Mesodermal cell (in vitro differentiated cells): ENCODE measurements around the gene DUSP23.

ENCODE experiments used
- H3K27ac ChIP-seq: 2 replicates; pipeline ENCODE4 v1.7.0; 2013; ENCODE audit warnings: mild to moderate bottlenecking, low read depth, low read length, moderate library complexity; ENCODE audit not compliant: severe bottlenecking
- H3K36me3 ChIP-seq: 2 replicates; pipeline ENCODE4 v1.7.1; 2013; ENCODE audit warnings: mild to moderate bottlenecking, low read length, moderate library complexity; ENCODE audit not compliant: control insufficient read depth, insufficient read depth
- H3K4me1 ChIP-seq: one replicate; pipeline ENCODE4 v1.7.1; 2013; ENCODE audit warnings: mild to moderate bottlenecking, low read length; ENCODE audit not compliant: insufficient read depth, control insufficient read depth, poor library complexity, severe bottlenecking
- H3K4me3 ChIP-seq: 2 replicates; pipeline ENCODE4 v1.7.0; 2013; ENCODE audit warnings: low read length, control low read depth, mild to moderate bottlenecking; ENCODE audit not compliant: insufficient read depth, poor library complexity, severe bottlenecking; ENCODE audit errors: extremely low read depth
- H3K9me3 ChIP-seq: 2 replicates; pipeline ENCODE4 v1.7.1; 2013; ENCODE audit warnings: mild to moderate bottlenecking, low read length, moderate library complexity; ENCODE audit not compliant: control insufficient read depth
- whole genome bisulfite sequencing, 2 experiments: methylation state at CpG; one replicate each; pipeline ENCODE4 v1.1.5; 2013; ENCODE audit warnings: missing lambda C conversion rate in 2 of 2; ENCODE audit not compliant: insufficient coverage in 2 of 2; 5-methylcytosine and 5-hydroxymethylcytosine counted together

DUSP23 gene

GRCh38 chr1:159803956-159804689, 23.4 kb downstream of the DUSP23 start:
- Histone ChIP-seq H3K36me3 (no peaks in the 10 kb centered on the region), H3K27ac (no peak overlapping the region), H3K4me3 (no peak overlapping the region), H3K4me1 (no peaks in the 10 kb centered on the region), H3K9me3 (no peaks in the 10 kb centered on the region)
- 89 to 93% methylated on average over 4 to 5 of the region's 7 CpGs for WGBS, 2 experiments

- WGBS, 2 experiments = 100% methylated on average over 1 of the region's 2 CpGs
- H3K4me3 ChIP-seq = no peak overlapping the region
- H3K4me1 ChIP-seq = no peaks in the 10 kb centered on the region
- H3K36me3 ChIP-seq = no peaks in the 10 kb centered on the region
- no peak overlapping the region for H3K27ac ChIP-seq
- no peaks in the 10 kb centered on the region for H3K9me3 ChIP-seq
Observed at GRCh38 chr1:159804924-159805323, 24.2 kb downstream of the DUSP23 start.

DNA sequence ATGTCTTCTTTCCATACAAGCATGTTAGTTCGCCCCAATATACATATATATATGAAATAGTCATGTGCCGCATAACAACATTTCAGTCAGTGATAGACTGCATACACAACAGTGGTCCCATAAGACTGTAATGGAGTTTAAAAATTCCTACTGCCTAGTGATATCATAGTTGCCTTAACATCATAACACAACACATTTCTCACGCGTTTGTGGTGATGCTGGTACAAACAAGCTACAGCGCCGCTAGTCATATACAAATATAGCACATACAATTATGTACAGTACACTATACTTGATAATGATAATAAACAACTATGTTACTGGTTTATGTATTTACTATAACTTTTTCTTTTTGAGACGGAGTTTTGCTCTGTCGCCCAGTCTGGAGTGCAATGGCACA, 35.2 kb downstream of the DUSP23 start:
- Histone ChIP-seq H3K4me3 (no peak overlapping the region), H3K9me3 (no peaks in the 10 kb centered on the region), H3K27ac (no peak overlapping the region), H3K36me3 (no peaks in the 10 kb centered on the region), H3K4me1 (no peaks in the 10 kb centered on the region)
- 100% methylated on average over 2 of the region's 8 CpGs for WGBS, 2 experiments

DNA sequence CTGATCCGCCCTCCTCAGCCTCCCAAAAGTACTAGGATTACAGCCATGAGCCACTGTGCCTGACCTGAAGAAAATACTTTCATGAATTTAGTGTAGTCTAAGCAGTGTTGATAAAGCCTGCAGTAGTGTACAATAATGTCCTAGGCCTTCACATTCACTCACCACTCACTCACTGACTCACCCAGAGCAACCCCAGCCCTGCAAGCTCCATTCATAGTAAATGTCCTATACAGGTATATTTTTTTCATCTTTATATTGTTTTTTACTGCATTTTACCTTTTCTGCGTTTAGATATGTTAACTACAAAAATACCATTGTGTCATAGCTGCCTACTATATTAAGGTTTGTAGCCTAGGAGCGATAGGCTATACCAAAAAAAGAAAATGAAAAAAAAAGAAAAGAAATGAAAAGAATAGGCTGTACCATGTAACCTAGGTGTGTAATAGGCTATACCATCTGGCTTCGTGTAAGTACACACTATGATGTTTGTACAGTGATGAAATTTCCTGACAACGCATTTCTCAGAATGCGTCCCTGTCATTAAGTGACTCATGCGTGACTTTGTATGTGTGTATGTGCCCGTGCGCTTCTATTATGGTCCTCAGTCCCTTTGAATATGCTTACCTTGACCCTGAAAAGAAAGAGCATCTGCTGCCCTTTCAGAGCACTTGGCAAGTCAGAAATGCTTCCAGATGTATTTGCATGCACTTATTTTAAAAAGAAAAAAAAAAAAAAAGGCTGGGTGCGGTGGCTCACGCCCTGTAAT, 36.7 kb downstream of the DUSP23 start:
- H3K9me3 ChIP-seq = no peaks in the 10 kb centered on the region
- H3K4me3 ChIP-seq = no peak overlapping the region
- WGBS, 2 experiments = 97 to 98% methylated on average over 7 of the region's 11 CpGs
- H3K36me3 ChIP-seq = no peaks in the 10 kb centered on the region
- H3K4me1 ChIP-seq = no peaks in the 10 kb centered on the region
- no peak overlapping the region for H3K27ac ChIP-seq

DNA sequence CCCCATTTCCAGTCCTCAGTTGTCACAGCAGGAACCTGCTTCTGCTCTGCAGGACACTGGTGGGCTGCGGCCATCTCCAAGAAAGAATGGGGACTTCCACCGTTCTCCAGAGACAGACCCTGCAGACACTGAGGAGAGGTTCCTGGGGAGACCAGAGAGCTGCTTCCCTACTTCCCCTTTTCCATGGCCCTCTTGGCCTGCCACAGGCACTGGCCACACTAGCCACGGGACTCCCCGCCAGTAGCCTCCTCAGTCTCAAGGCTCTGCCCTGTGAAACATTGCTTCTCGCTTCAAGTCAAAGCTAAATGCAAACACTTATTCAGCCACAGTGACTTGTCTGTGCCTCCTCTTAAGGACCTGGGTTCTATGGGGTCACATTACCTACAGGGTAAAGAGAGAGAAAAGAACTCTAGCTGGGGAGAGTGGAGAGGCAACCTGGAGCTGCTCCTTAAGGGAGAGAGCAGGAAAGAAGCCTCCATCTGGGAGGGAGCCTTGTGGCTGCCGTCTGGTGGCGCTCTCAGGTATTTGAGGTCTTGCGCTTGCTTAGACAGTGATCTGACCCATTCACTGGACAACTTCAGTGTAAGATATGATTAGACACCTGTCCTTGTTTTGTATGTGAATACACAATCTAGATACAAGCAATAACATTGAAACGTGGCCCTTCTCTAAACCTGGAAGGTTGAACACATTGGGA, 40.6 kb downstream of the DUSP23 start:
- Histone ChIP-seq H3K9me3 (no peaks in the 10 kb centered on the region), H3K36me3 (no peaks in the 10 kb centered on the region), H3K27ac (no peak overlapping the region), H3K4me3 (no peak overlapping the region), H3K4me1 (peaks cover 3% of the 10 kb centered on the region)
- 82 to 87% methylated on average over 6 of the region's 9 CpGs for WGBS, 2 experiments

GRCh38 chr1:159823406-159823805, 42.6 kb downstream of the DUSP23 start:
- 10 to 35% methylated on average over 2 to 4 of the region's 7 CpGs for WGBS, 2 experiments
- Histone ChIP-seq H3K4me3 (no peak overlapping the region), H3K27ac (no peak overlapping the region), H3K9me3 (no peaks in the 10 kb centered on the region), H3K36me3 (no peaks in the 10 kb centered on the region), H3K4me1 (peaks cover 3% of the 10 kb centered on the region)

- WGBS, 2 experiments = 90 to 100% methylated on average over 1 to 2 of the region's 3 CpGs
- no peak overlapping the region for H3K27ac ChIP-seq
- H3K9me3 ChIP-seq = no peaks in the 10 kb centered on the region
- no peak overlapping the region for H3K4me3 ChIP-seq
- H3K4me1 ChIP-seq = peaks cover 17% of the 10 kb centered on the region
- H3K36me3 ChIP-seq = no peaks in the 10 kb centered on the region
Observed at GRCh38 chr1:159825564-159825963, 44.8 kb downstream of the DUSP23 start.

DNA sequence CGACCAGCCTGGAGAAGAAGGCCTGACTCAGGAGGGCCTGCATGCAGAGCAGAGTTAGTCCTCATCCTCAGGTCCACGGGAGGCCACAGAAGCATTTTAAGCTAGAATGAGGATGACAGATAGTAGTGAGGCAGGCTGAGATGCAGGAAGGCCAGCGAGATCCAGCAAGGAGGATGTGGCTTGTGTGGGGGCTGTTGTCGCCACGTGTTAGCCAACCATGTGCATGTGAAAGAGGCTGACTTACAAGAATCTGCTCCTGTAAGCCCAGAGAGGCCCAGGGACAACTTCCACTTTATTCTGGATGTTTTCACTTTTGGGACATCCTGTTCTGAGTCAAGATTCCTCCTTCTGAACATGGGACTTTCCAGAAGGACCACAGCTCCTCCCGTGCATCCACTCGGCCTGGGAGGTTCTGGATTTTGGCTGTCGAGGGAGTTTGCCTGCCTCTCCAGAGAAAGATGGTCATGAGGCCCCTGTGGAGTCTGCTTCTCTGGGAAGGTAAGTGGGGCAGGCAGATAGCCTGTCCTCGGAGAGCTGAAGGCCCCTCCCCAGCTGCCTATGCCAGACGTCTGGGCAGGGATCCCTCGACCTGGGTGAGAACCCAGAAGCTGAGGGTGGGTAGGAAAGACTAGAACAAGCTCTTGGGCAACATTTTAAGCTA, 45.8 kb downstream of the DUSP23 start, which contains the start of gene SLAMF8:
Gene SLAMF8 (plus strand): TSS at position 433 of the 661 bp plus-strand sequence. CDS start 26 bp downstream, at position 459.
- Histone ChIP-seq H3K27ac (no peak within 1 kb of the TSS), H3K4me3 (no peak within 1 kb of the TSS), H3K9me3 (no peaks in the 10 kb centered on the region), H3K36me3 (no peaks in the 10 kb centered on the region), H3K4me1 (peaks cover 18% of the 10 kb centered on the region)
- 85 to 89% methylated on average over 11 of the region's 11 CpGs for WGBS, 2 experiments

DNA sequence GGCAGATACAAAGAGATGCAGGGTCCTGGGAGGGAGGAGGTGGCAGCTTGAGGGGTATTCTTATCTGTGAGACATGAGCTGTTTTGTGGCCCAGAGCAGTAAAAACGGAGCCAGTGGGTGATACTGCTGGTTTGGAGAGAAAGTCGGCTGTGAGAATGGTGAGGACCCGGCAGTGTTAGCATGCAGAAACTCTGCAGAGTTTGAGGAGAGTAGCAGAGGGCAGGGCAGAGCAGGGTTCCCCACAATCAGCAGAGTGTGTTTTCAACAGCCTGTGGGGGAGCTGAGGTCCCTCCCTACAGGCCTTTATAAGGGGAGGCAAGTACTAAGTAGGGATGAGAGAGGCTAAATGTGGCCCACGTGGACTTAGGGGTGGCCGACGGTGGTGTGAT, 46.3 kb downstream of the DUSP23 start:
- H3K4me3 ChIP-seq = no peak overlapping the region
- no peak overlapping the region for H3K27ac ChIP-seq
- no peaks in the 10 kb centered on the region for H3K36me3 ChIP-seq
- no peaks in the 10 kb centered on the region for H3K9me3 ChIP-seq
- WGBS, 2 experiments = 80 to 86% methylated on average over 3 to 4 of the region's 6 CpGs
- peaks cover 22% of the 10 kb centered on the region for H3K4me1 ChIP-seq

- 80 to 93% methylated on average over 2 of the region's 3 CpGs for WGBS, 2 experiments
- H3K36me3 ChIP-seq = no peaks in the 10 kb centered on the region
- H3K9me3 ChIP-seq = no peaks in the 10 kb centered on the region
- H3K4me1 ChIP-seq = peaks cover 22% of the 10 kb centered on the region
- no peak overlapping the region for H3K27ac ChIP-seq
- H3K4me3 ChIP-seq = no peak overlapping the region
Observed at GRCh38 chr1:159827549-159827948, 46.8 kb downstream of the DUSP23 start.
